HepG2 (cell line): Measurements from ENCODE around the gene AGMO. TPM values are rescaled to one million over a fixed set of nuclear protein-coding genes. Genes with fewer than 3 reads are reported as not detected.

Experiments used
- ATAC-seq: fragments of 200-7000 bp; cut with Tn5 transposase; 3 replicates; pipeline ENCODE4 v1.9.1; 2020; ENCODE audit warnings: mild to moderate bottlenecking, moderate library complexity
- BruUV-seq: library from RNA; stranded (reverse); fragments of 400-500 nt; replicated peaks from 2 replicates; lab custom pipeline; 2021; lab: Mats Ljungman, UMichigan
- CTCF ChIA-PET: fragments of 300-600 bp; formaldehyde crosslinking; extraction: SDS; loops from one replicate; lab custom pipeline; 2021; ENCODE audit warnings: low total read pairs, inconsistent platforms, low intra/inter-chr PET ratio; lab: Yijun Ruan, JAX
- POLR2A ChIA-PET: fragments of 350-600 bp; sonication (Branson Sonifier 250); formaldehyde crosslinking; loops from one replicate; lab custom pipeline; 2020; ENCODE audit warnings: antibody characterized with exemption, inconsistent platforms; lab: Yijun Ruan, JAX
- DNase-seq: peaks from one replicate; pipeline ENCODE4 v3.0.0-alpha.2; 2015; ENCODE audit warnings: low spot score
- FAIRE-seq: peaks from 3 replicates; lab custom pipeline; 2011; peaks lifted over from hg19 to GRCh38; lab: Jason Lieb, UNC
- H2AFZ ChIP-seq: one replicate; pipeline ENCODE4 v1.6.1; 2011; ENCODE audit warnings: low read length, inconsistent platforms
- H3K27ac ChIP-seq: fragments of 300-600 bp; 3 replicates; pipeline ENCODE4 v1.8.0; 2011; ENCODE audit warnings: mixed run types, mild to moderate bottlenecking, mixed read lengths, low read length, inconsistent platforms; ENCODE audit not compliant: insufficient read depth; ENCODE audit errors: extremely low read length
- H3K27me3 ChIP-seq, 2 experiments: fragments of 200-600 bp in 1 of 2; 2 replicates in 1 of 2; 3 replicates in 1 of 2; pipeline versions ENCODE4 v1.6.0 to v1.8.0; 2011; ENCODE audit warnings: low read length in 2 of 2, mild to moderate bottlenecking in 2 of 2, moderate library complexity in 2 of 2, inconsistent platforms in 1 of 2; ENCODE audit not compliant: insufficient read depth in 2 of 2, control insufficient read depth in 1 of 2
- H3K36me3 ChIP-seq, 2 experiments: fragments of 200-600 bp in 1 of 2; replicated peaks in 1 of 2; 2 replicates in 1 of 2; 3 replicates in 1 of 2; pipeline versions ENCODE4 v1.5.1 to v1.8.0; 2011; ENCODE audit warnings: low read length in 2 of 2, inconsistent platforms in 1 of 2; ENCODE audit not compliant: insufficient read depth in 2 of 2, control insufficient read depth in 1 of 2
- H3K4me1 ChIP-seq: 2 replicates; pipeline ENCODE4 v1.5.1; 2012; ENCODE audit warnings: low read length, inconsistent platforms; ENCODE audit not compliant: insufficient read depth
- H3K4me2 ChIP-seq: 2 replicates; pipeline ENCODE4 v1.6.0; 2011; ENCODE audit warnings: low read depth, low read length, inconsistent platforms
- H3K4me3 ChIP-seq, 3 experiments: fragments of 200-600 bp in 1 of 3; sonication (generic), shearing (Covaris generic) in 1 of 3; replicated peaks in 1 of 3; 2 replicates each; pipeline ENCODE4 v1.5.1; 2011 to 2016; ENCODE audit warnings: low read length in 3 of 3, inconsistent platforms in 2 of 3, low read depth in 2 of 3, mild to moderate bottlenecking in 2 of 3, control low read depth in 1 of 3, mixed read lengths in 1 of 3; ENCODE audit not compliant: insufficient read depth in 1 of 3
- H3K79me2 ChIP-seq: one replicate; pipeline ENCODE4 v1.6.1; 2011; ENCODE audit warnings: low read length, inconsistent platforms; ENCODE audit not compliant: insufficient read depth
- H3K9ac ChIP-seq: 2 replicates; pipeline ENCODE4 v1.6.0; 2011; ENCODE audit warnings: mild to moderate bottlenecking, low read depth, low read length, inconsistent platforms; ENCODE audit not compliant: insufficient read depth
- H3K9me3 ChIP-seq: 2 replicates; pipeline ENCODE4 v1.5.1; 2012; ENCODE audit warnings: mild to moderate bottlenecking, low read length
- H4K20me1 ChIP-seq: 2 replicates; pipeline ENCODE4 v1.6.0; 2011; ENCODE audit warnings: inconsistent platforms, mild to moderate bottlenecking, low read length, moderate library complexity; ENCODE audit not compliant: insufficient read depth
- ATRX ChIP-seq: sonication (generic); formaldehyde crosslinking; IDR thresholded peaks from 2 replicates; pipeline ENCODE4 v1.4.0; 2020; ENCODE audit warnings: missing genetic modification reagents, borderline replicate concordance
- ESRRA ChIP-seq: sonication (generic); formaldehyde crosslinking; IDR thresholded peaks from 2 replicates; pipeline ENCODE4 v1.5.1; 2020; ENCODE audit warnings: mild to moderate bottlenecking, low read depth, missing genetic modification reagents
- GLI4 ChIP-seq: sonication (generic); formaldehyde crosslinking; IDR thresholded peaks from 2 replicates; pipeline ENCODE4 v1.5.1; 2020; ENCODE audit warnings: missing genetic modification reagents, mild to moderate bottlenecking, moderate library complexity, borderline replicate concordance
- GPN1 ChIP-seq: sonication (generic); formaldehyde crosslinking; IDR thresholded peaks from 2 replicates; pipeline ENCODE4 v1.5.1; 2020; ENCODE audit warnings: missing genetic modification reagents, borderline replicate concordance
- PAXIP1 ChIP-seq: sonication (generic); formaldehyde crosslinking; conservative IDR thresholded peaks from 2 replicates; pipeline ENCODE4 v1.4.0; 2020; ENCODE audit warnings: mild to moderate bottlenecking, missing genetic modification reagents, moderate library complexity
- PRDM15 ChIP-seq: sonication (generic); formaldehyde crosslinking; IDR thresholded peaks from 2 replicates; pipeline ENCODE4 v1.4.0; 2020; ENCODE audit warnings: missing genetic modification reagents
- ZBTB37 ChIP-seq: sonication (generic); formaldehyde crosslinking; IDR thresholded peaks from 2 replicates; pipeline ENCODE4 v1.4.0; 2020; ENCODE audit warnings: mild to moderate bottlenecking, missing genetic modification reagents
- ZMAT3 ChIP-seq: sonication (generic); formaldehyde crosslinking; conservative IDR thresholded peaks from 2 replicates; pipeline ENCODE4 v1.7.0; 2021; ENCODE audit warnings: missing genetic modification reagents
- ZNF777 ChIP-seq: sonication (generic); formaldehyde crosslinking; IDR thresholded peaks from 2 replicates; pipeline ENCODE4 v1.4.0; 2020; ENCODE audit warnings: missing genetic modification reagents
- WGBS: methylation state at CpG from one replicate; pipeline ENCODE4 v1.1.6; 2017; ENCODE audit warnings: low lambda C conversion rate; 5-methylcytosine and 5-hydroxymethylcytosine counted together
- in situ Hi-C: cut with HindIII; loops from 2 replicates; pipeline ENCODE4 v1.10.0; 2017; ENCODE audit warnings: low pct_unique_long_range_greater_than_20kb; ENCODE audit not compliant: extremely low pct_ligation_motif_present
- intact Hi-C: fragments of 100-400 bp; cut with micrococcal nuclease; formaldehyde crosslinking; loops from one replicate; pipeline ENCODE4 v1.10.0; 2022; ENCODE audit not compliant: unreplicated experiment
- polyA plus RNA-seq, 8 experiments: library from polyadenylated mRNA; depleted of rRNA in 3 of 8; stranded (reverse) in 7 of 8; unstranded in 1 of 8; fragments of >200 nt; fragmentation: Illumina TruSeq in 4 of 8; extraction: Trizol in 4 of 8; gene quantifications; 2 replicates each; pipeline versions ENCODE4 v1.2.1 to v1.2.3, GENCODE V29; 2011 to 2016; ENCODE audit warnings: low read depth in 4 of 8, missing spikeins in 1 of 8, mixed read lengths in 1 of 8; ENCODE audit not compliant: insufficient read depth in 1 of 8
- total RNA-seq, 5 experiments: library from RNA; depleted of rRNA; stranded (reverse); fragments of >200 nt; fragmentation: Illumina TruSeq; extraction: Trizol; gene quantifications; 2 replicates each; pipeline ENCODE4 v1.2.3, GENCODE V29; 2016; ENCODE audit warnings: low read depth in 1 of 5

AGMO gene
- total and polyA plus RNA-seq, 2 of the 13 experiments (the other 11 are each of a cell fraction or from before 2014, with no cell fraction given): 0.22 to 0.50 TPM

GRCh38 chr7:15527648-15528047 lies 34.2 kb downstream of the AGMO start:
- no peak overlapping the region for H3K27ac ChIP-seq
- FAIRE-seq (no peak), DNase-seq (no peak), ATAC-seq (no peak)
- no peak for TF ChIP-seq PAXIP1 (CRISPR knock-in tag)
- H3K4me2 ChIP-seq: no peak overlapping the region
- no peaks in the 10 kb centered on the region for H3K4me1 ChIP-seq
- no peaks in the 10 kb centered on the region for H3K36me3 ChIP-seq
- no TSS peak for BruUV-seq
- no peak overlapping the region for H3K9ac ChIP-seq
- intact Hi-C loops: no loop called here
- no peak overlapping the region for H2AFZ ChIP-seq
- H3K9me3 ChIP-seq: peaks cover 58% of the 10 kb centered on the region
- H3K79me2 ChIP-seq: no peaks in the 10 kb centered on the region
- H3K4me3 ChIP-seq: no peak overlapping the region
- CTCF ChIA-PET: no interaction called here
- in situ Hi-C loops: no loop called here
- H4K20me1 ChIP-seq: no peaks in the 10 kb centered on the region
- no peaks in the 10 kb centered on the region for H3K27me3 ChIP-seq
- POLR2A ChIA-PET: no interaction called here

- peaks cover 65% of the 10 kb centered on the region for H3K9me3 ChIP-seq
- TF ChIP-seq ESRRA (CRISPR knock-in tag) (no peak), ZBTB37 (CRISPR knock-in tag) (no peak), ATRX (CRISPR knock-in tag) (no peak), GLI4 (CRISPR knock-in tag) (no peak), GPN1 (CRISPR knock-in tag) (no peak), ZMAT3 (CRISPR knock-in tag) (no peak), PRDM15 (CRISPR knock-in tag) (no peak), ZNF777 (no peak)
Measured at GRCh38 chr7:15525652-15526263, 36.1 kb downstream of the AGMO start.

More at GRCh38 chr7:15525652-15526263, 36.1 kb downstream of the AGMO start:
- DNase-seq: no peak
- ChIA-PET CTCF (no interaction called here), POLR2A (no interaction called here)
- H3K4me3 ChIP-seq: no peak overlapping the region
- no peaks in the 10 kb centered on the region for H3K79me2 ChIP-seq
- no peak for FAIRE-seq
- no peak overlapping the region for H3K27ac ChIP-seq
- H2AFZ ChIP-seq: no peak overlapping the region
- no peaks in the 10 kb centered on the region for H4K20me1 ChIP-seq
- intact Hi-C loops (no loop called here), in situ Hi-C loops (no loop called here)
- no TSS peak for BruUV-seq
- no peak for ATAC-seq
- no peak overlapping the region for H3K4me2 ChIP-seq
- no peaks in the 10 kb centered on the region for H3K36me3 ChIP-seq
- 80% methylated on average over 18 of the region's 21 CpGs for WGBS
- H3K4me1 ChIP-seq: no peaks in the 10 kb centered on the region
- no peaks in the 10 kb centered on the region for H3K27me3 ChIP-seq
- no peak overlapping the region for H3K9ac ChIP-seq
